ACC112 (cell line): ENCODE measurements around the gene SRGN.
A peak's percentile ranks its signal among the peaks of the same experiment; 100 is the strongest.
"Not testable (repeated sequence)": the region's sequence is repeated elsewhere in the genome, so short reads cannot be mapped to it uniquely, and the experiment has no call there.

Source experiments
- H2AFZ ChIP-seq: fragments of 200-600 bp; sonication (generic); one replicate; pipeline ENCODE4 v1.6.0; 2017; ENCODE audit warnings: antibody characterized with exemption, low read length; ENCODE audit not compliant: unreplicated experiment
- H3K27ac ChIP-seq: fragments of 200-600 bp; sonication (generic); 2 replicates; pipeline ENCODE4 v1.5.1; 2014; ENCODE audit warnings: low read depth, mild to moderate bottlenecking, antibody characterized with exemption, low read length, moderate library complexity
- H3K27me3 ChIP-seq: fragments of 200-600 bp; sonication (generic); 2 replicates; pipeline ENCODE4 v1.6.1; 2014; ENCODE audit warnings: mild to moderate bottlenecking, antibody characterized with exemption, low read length, moderate library complexity, mixed read lengths; ENCODE audit not compliant: insufficient read depth
- H3K36me3 ChIP-seq: fragments of 200-600 bp; sonication (generic); 2 replicates; pipeline ENCODE4 v1.6.1; 2016; ENCODE audit warnings: mild to moderate bottlenecking, antibody characterized with exemption, low read length, moderate library complexity, mixed read lengths; ENCODE audit not compliant: insufficient read depth
- H3K4me1 ChIP-seq: fragments of 200-600 bp; sonication (generic); one replicate; pipeline ENCODE4 v1.6.1; 2016; ENCODE audit warnings: low read length, mixed read lengths; ENCODE audit not compliant: insufficient read depth, unreplicated experiment, control insufficient read depth
- H3K4me3 ChIP-seq: fragments of 200-600 bp; sonication (generic); 2 replicates; pipeline ENCODE4 v1.5.1; 2014; ENCODE audit warnings: mild to moderate bottlenecking, low read depth, low read length
- H3K79me2 ChIP-seq: fragments of 200-600 bp; sonication (generic); one replicate; pipeline ENCODE4 v1.6.0; 2016; ENCODE audit warnings: low read length; ENCODE audit not compliant: control insufficient read depth, unreplicated experiment, insufficient read depth

SRGN gene

GRCh38 chr10:69087590-69088470 is at the start of gene SRGN:
SRGN (plus strand) TSS chr10:69088103; CDS start chr10:69088158, 55 bp downstream.
- Histone ChIP-seq H3K4me1 (peaks cover 36% of the 10 kb centered on the region), H2AFZ (no peak within 1 kb of the TSS), H3K36me3 (peaks cover 4% of the 10 kb centered on the region; the same call in 1 of the 2 replicates), H3K79me2 (peaks cover 45% of the 10 kb centered on the region), H3K4me3 (peak within 1 kb of the TSS; percentile 88), H3K27ac (peak within 1 kb of the TSS; percentile 97), H3K27me3 (no peaks in the 10 kb centered on the region)

GRCh38 chr10:69040904-69041303 is 47.0 kb upstream of the SRGN start:
- not testable (repeated sequence) for H2AFZ ChIP-seq, H3K79me2 ChIP-seq, H3K27me3 ChIP-seq, H3K4me3 ChIP-seq, H3K27ac ChIP-seq, H3K36me3 ChIP-seq, H3K4me1 ChIP-seq

GRCh38 chr10:69042417-69042816 is 45.5 kb upstream of the SRGN start:
- H3K27me3 ChIP-seq = no peaks in the 10 kb centered on the region
- no peaks in the 10 kb centered on the region for H3K79me2 ChIP-seq
- H3K36me3 ChIP-seq = no peaks in the 10 kb centered on the region
- H2AFZ ChIP-seq = no peak overlapping the region
- H3K27ac ChIP-seq = no peak overlapping the region
- no peaks in the 10 kb centered on the region for H3K4me1 ChIP-seq
- H3K4me3 ChIP-seq = no peak overlapping the region

- no peak overlapping the region for H3K4me3 ChIP-seq
- H3K27me3 ChIP-seq = no peaks in the 10 kb centered on the region
- no peaks in the 10 kb centered on the region for H3K79me2 ChIP-seq
- H3K36me3 ChIP-seq = no peaks in the 10 kb centered on the region
- no peaks in the 10 kb centered on the region for H3K4me1 ChIP-seq
- H3K27ac ChIP-seq = no peak overlapping the region
- H2AFZ ChIP-seq = no peak overlapping the region
Observed at GRCh38 chr10:69042838-69043237, 45.1 kb upstream of the SRGN start.

- Histone ChIP-seq H3K27ac (no peak overlapping the region), H3K27me3 (no peaks in the 10 kb centered on the region), H3K4me3 (no peak overlapping the region), H3K79me2 (no peaks in the 10 kb centered on the region), H3K4me1 (no peaks in the 10 kb centered on the region), H3K36me3 (no peaks in the 10 kb centered on the region), H2AFZ (no peak overlapping the region)
Observed at GRCh38 chr10:69043931-69044531, 43.9 kb upstream of the SRGN start.

- H3K4me3 ChIP-seq = no peak overlapping the region
- no peak overlapping the region for H2AFZ ChIP-seq
- no peaks in the 10 kb centered on the region for H3K4me1 ChIP-seq
- H3K27ac ChIP-seq = no peak overlapping the region
- H3K79me2 ChIP-seq = no peaks in the 10 kb centered on the region
- H3K27me3 ChIP-seq = no peaks in the 10 kb centered on the region
- no peaks in the 10 kb centered on the region for H3K36me3 ChIP-seq
Observed at GRCh38 chr10:69044546-69044945, 43.4 kb upstream of the SRGN start.

GRCh38 chr10:69045441-69046300 is 42.2 kb upstream of the SRGN start:
- H2AFZ ChIP-seq = no peak overlapping the region
- H3K4me3 ChIP-seq = no peak overlapping the region
- H3K27ac ChIP-seq = no peak overlapping the region
- H3K4me1 ChIP-seq = no peaks in the 10 kb centered on the region
- H3K36me3 ChIP-seq = no peaks in the 10 kb centered on the region
- no peaks in the 10 kb centered on the region for H3K27me3 ChIP-seq
- H3K79me2 ChIP-seq = no peaks in the 10 kb centered on the region

GRCh38 chr10:69047111-69047832 is 40.6 kb upstream of the SRGN start:
- no peaks in the 10 kb centered on the region for H3K36me3 ChIP-seq
- no peak overlapping the region for H3K4me3 ChIP-seq
- no peaks in the 10 kb centered on the region for H3K27me3 ChIP-seq
- H3K27ac ChIP-seq = no peak overlapping the region
- H3K4me1 ChIP-seq = no peaks in the 10 kb centered on the region
- no peaks in the 10 kb centered on the region for H3K79me2 ChIP-seq
- no peak overlapping the region for H2AFZ ChIP-seq

- no peaks in the 10 kb centered on the region for H3K79me2 ChIP-seq
- no peaks in the 10 kb centered on the region for H3K4me1 ChIP-seq
- H3K27ac ChIP-seq = no peak overlapping the region
- no peak overlapping the region for H3K4me3 ChIP-seq
- no peak overlapping the region for H2AFZ ChIP-seq
- no peaks in the 10 kb centered on the region for H3K27me3 ChIP-seq
- no peaks in the 10 kb centered on the region for H3K36me3 ChIP-seq
Observed at GRCh38 chr10:69048103-69048502, 39.8 kb upstream of the SRGN start.

- no peaks in the 10 kb centered on the region for H3K27me3 ChIP-seq
- no peaks in the 10 kb centered on the region for H3K79me2 ChIP-seq
- no peak overlapping the region for H3K27ac ChIP-seq
- H2AFZ ChIP-seq = no peak overlapping the region
- no peak overlapping the region for H3K4me3 ChIP-seq
- no peaks in the 10 kb centered on the region for H3K36me3 ChIP-seq
- no peaks in the 10 kb centered on the region for H3K4me1 ChIP-seq
Observed at GRCh38 chr10:69049566-69049961, 38.3 kb upstream of the SRGN start.
